Dermis microvascular lymphatic vessel endothelial cell (primary cell): Measurements from ENCODE around the gene GTF2B. TPM values are rescaled to one million over a fixed set of nuclear protein-coding genes. Genes with fewer than 3 reads are reported as not detected.

Experiments used
- total RNA-seq: library from RNA; depleted of rRNA; stranded (reverse); fragments of >200 nt; gene quantifications from 2 replicates; pipeline ENCODE4 v1.2.1, GENCODE V29; 2014

The GTF2B gene
- total RNA-seq, 1 donor from 2014 or later, result 34.8 TPM

Other genes starting within 250 kb of the GTF2B start
- 18.2 and 18.4 TPM in 2 replicates for gene PKN2, start 207.3 kb downstream of the GTF2B start, total RNA-seq
- gene KYAT3, start 101.1 kb upstream of the GTF2B start, total RNA-seq, result 16.8 and 17.3 TPM in 2 replicates
- 5.7 and 6.2 TPM in 2 replicates for gene RBMXL1, start 101.1 kb upstream of the GTF2B start, total RNA-seq
- gene GBP3, start 131.3 kb upstream of the GTF2B start, total RNA-seq, result 13.0 and 15.6 TPM in 2 replicates
- 8.6 and 10.9 TPM in 2 replicates for gene GBP1, start 173.6 kb upstream of the GTF2B start, total RNA-seq
- gene GBP2, start 234.5 kb upstream of the GTF2B start, total RNA-seq, result 13.7 and 56.0 TPM in 2 replicates